HCT116 (cell line): ENCODE data around the gene KDM5A.

ENCODE experiments used
- CTCF ChIP-seq, 3 experiments: fragments of 200-600 bp in 1 of 3; sonication (generic) in 1 of 3; IDR thresholded peaks in 2 of 3; conservative IDR thresholded peaks in 1 of 3; 2 replicates each; pipeline ENCODE4 v1.5.1; 2012 to 2017; ENCODE audit warnings: low read depth in 2 of 3, low read length in 2 of 3, antibody characterized with exemption in 1 of 3, borderline replicate concordance in 1 of 3, control low read depth in 1 of 3, mild to moderate bottlenecking in 1 of 3, mixed read lengths in 1 of 3, mixed run types in 1 of 3, moderate library complexity in 1 of 3; ENCODE audit not compliant: insufficient read depth in 1 of 3
- EZH2phosphoT487 ChIP-seq: fragments of 200-600 bp; IDR thresholded peaks from 2 replicates; pipeline ENCODE4 v1.6.1; 2018; ENCODE audit warnings: antibody characterized with exemption, borderline replicate concordance
- MAX ChIP-seq: IDR thresholded peaks from 2 replicates; pipeline ENCODE4 v1.6.1; 2012
- POLR2A ChIP-seq: IDR thresholded peaks from 2 replicates; pipeline ENCODE4 v1.7.0; 2011; ENCODE audit warnings: borderline replicate concordance; ENCODE audit not compliant: insufficient read depth, insufficient read length; ENCODE audit errors: extremely low read depth
- RAD21 ChIP-seq: IDR thresholded peaks from 2 replicates; pipeline ENCODE4 v1.6.1; 2012; ENCODE audit warnings: low read depth, mild to moderate bottlenecking
- YY1 ChIP-seq: IDR thresholded peaks from 2 replicates; pipeline ENCODE4 v1.6.1; 2011; ENCODE audit warnings: low read length, low read depth, moderate library complexity, mild to moderate bottlenecking; ENCODE audit not compliant: insufficient replicate concordance; ENCODE audit errors: extremely low read depth
- ZNF274 ChIP-seq: fragments of 200-500 bp; sonication (Bioruptor generic); IDR thresholded peaks from 2 replicates; pipeline ENCODE4 v1.6.1; 2014; ENCODE audit warnings: mild to moderate bottlenecking, low read depth, low read length, inconsistent platforms

GRCh38 chr12:267581-268482 is 121.3 kb downstream of the KDM5A start:
- TF ChIP-seq MAX (no peak), EZH2phosphoT487 (no peak), POLR2A (no peak), YY1 (no peak), CTCF (IDR thresholded peaks at IDR 0.05 in 2 of 3, conservative IDR thresholded peaks at IDR 0.05 in 1 of 3; ENCODE audit: borderline replicate concordance in 1 of 3, insufficient read depth in 1 of 3, low read depth in 2 of 3, low read length in 2 of 3) (no peak), ZNF274 (no peak), RAD21 (no peak)
